GM18519 (cell line): ENCODE measurements around the gene HOXB9.

Experiments
- ATAC-seq: cut with Tn5 transposase; IDR thresholded peaks from one replicate; pipeline ENCODE4 v1.9.1; 2021; ENCODE audit warnings: mild to moderate bottlenecking, moderate library complexity; ENCODE audit not compliant: unreplicated experiment, low FRiP score

Gene HOXB9

DNA sequence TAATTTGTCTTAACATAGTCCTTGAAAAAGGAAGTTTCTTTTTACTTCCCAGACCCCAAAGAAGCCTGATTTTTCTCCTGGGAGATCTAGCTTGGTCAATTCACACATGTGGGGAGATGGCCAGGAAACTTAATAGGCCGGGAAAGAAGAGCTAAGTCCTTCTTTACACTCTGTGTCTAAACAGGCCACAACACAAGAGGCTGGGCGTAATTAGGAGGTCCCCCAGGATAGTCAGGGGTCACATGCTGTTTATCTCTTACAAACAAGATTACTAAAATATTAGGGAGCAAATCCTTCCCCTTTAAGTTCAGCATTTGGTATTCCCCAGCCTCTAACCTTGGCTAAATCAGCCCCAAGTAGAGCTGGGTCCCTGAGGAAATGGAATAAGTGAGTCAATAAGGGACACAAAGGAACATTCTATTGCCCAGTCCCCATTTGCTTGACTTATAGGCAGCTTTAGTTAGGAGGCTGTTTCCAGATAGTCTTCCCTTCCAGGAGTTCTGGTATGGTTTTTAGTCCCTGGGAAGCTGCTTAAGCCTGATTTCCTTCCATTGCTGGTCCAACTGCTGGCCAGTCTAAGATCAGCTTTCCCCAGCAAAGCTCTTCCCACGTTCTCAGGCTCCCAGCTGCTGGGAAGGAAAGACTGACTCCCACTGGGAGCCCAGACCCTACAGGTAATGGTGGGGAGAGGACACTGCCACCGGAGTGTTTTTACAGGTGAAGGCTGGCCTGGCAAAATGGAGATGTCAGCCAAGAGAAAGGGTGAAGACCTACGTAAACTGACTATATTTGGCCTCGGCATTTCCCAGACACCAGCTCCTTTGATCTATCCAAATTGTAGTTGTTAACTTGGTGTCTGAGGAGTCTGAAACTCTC, 14.1 kb upstream of the HOXB9 start:
- no peak for ATAC-seq

DNA sequence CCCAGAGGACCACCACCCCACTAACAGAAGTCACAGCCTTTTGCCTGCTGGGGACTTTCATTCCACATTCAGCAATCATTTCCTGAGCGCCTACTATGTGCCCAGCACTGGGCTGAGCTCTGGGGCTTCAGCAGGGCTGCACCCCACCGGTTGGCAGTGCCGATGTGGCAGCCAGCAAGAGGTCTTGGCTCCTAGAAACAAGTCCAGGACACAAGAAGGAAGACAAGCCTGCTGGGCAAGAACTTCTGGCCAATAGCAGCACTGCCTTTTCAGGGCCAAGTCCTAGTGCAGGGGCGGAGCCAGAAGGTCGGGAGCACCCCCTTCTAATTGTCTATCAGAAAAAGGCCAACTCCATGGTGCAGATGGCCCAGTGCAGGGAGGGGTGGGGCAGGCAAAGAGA, 13.0 kb upstream of the HOXB9 start:
- ATAC-seq = no peak

DNA sequence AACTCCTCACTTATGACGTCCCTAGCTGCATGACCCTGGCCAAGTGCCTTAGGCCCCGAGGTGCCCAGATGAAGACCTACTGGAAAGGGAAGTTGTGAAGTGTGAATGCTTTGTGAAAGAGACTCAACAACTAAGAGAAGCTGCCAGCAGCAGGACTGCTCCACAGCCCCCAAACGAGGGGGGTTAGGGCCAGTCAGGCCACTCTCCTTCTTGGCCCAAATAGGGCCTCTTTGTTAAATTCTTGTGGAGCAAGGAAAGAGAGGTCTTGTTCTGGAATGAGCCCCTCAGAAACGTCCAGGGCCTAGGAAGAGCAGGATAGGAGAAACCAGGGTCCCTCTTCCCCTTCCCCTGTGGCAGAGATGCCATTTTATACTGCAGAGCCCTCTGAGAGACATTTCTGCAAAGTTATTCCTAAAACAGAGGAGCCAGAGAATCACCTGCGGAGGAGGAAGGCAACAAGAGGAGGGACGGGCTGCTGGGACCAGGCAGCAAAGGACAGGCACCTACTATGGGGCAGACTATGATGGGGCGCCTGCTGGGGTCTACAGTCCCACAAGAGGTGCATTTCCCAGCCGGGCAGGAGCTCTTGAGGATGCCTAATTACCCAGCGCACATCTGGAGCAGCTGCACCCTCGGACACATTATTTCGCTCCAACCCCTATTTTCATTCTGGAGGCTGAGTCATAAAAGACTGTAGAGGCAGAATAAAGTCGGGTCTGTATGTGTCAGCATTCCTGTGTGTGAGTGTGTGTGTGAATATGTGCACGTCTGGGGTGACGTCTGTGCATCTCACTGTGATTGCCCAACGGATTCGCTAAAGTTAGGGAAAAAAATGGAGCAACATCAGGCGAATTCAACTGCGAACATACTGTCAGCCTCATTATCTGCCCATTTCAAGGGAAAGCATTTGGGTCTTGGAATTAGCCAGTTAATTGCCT, 11.4 kb upstream of the HOXB9 start:
- ATAC-seq = no peak

DNA sequence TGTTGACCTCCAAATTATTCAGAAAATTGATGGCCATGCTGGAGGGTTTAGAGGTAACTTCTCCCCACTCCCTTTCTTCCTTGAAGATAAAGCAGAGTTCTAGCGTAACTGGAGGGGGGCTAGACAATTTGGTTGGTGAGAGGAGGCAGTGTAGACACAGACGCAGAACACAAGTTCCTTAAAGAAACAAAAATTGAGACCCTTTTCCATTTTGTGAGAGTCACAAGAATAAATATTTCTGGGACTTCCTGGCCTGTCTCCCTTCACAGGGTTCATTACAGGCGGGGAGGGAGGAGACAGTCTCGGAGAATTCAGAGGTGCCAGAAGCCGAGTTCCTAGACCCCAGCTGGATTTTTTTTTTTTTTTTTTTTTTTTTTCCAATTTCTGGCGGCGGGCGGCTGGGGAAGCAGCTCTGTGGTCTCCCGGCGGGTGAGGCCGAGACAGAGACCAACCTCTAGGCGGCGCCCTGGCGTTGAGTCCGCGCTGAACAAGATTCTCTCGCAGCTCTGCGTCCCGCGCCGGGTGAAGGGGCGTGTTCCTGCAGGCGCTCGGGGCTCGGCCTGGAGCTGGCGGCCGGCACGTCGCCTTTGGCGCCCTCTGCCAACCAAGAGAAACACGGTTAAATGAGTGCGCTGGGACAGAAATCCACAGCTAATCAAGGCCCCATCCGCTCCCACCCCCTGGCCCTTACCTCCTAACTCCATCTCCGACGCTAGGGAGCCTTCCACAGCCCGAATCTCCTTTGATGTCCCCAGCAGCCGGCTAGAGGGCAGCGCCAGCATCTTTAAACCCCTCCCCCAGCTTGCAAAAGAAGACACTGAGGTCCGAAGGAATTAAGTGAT, 10.2 kb upstream of the HOXB9 start:
- no peak for ATAC-seq

DNA sequence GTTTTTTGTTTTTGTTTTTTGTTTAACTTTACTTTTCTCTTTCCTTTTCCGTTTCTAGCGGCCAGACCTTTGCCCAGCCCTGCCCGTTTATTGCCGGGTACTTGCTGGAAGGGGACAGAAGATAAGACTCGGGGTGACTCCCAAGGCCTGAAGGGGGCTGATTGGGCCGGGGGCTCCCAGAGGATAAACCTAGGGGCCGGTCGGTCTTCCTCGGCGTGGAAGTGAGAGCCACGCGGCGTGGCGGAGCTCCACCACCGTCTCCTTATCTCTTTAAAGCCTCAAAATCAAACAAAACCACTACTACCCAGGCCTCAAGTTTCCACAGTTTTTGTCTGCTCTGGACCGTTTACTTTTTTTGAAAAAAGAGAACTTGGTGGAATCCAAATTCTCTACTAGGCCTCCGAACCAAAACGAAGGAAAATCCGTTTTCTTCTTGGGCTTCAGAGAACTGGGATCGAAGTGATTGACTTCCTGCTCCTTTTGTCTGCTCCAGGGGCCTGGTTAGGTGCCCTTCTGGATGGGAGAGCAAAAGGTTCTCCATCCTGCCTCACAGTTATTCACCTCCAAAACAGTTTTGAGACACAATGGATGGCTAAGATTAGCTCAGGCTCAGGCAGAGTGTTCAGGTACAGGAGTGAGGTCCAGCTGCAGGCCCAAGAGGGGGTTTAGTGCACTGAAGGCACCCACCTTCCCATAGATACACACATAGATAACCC, 8.5 kb upstream of the HOXB9 start:
- no peak for ATAC-seq

DNA sequence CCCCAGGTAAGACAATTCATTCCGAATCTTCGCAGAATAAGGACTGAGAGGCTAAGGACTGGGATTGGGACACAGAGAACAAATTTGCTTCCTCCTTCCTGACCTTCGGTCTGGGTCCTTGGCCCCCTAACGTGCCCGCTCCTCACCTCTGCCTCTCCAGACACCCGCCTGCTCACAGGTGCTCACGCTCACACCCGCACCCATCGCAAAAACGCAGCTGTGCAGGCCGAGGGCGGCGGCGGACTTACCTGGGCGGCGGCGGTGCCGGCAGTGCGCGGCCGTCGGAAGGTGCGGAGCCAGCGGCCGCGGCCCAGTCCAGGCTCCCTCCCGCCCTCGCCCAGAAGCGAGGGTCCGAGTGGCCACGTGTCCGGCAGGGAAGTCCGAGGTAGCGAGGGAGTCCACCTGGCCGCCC, 7.1 kb upstream of the HOXB9 start:
- ATAC-seq = no peak

DNA sequence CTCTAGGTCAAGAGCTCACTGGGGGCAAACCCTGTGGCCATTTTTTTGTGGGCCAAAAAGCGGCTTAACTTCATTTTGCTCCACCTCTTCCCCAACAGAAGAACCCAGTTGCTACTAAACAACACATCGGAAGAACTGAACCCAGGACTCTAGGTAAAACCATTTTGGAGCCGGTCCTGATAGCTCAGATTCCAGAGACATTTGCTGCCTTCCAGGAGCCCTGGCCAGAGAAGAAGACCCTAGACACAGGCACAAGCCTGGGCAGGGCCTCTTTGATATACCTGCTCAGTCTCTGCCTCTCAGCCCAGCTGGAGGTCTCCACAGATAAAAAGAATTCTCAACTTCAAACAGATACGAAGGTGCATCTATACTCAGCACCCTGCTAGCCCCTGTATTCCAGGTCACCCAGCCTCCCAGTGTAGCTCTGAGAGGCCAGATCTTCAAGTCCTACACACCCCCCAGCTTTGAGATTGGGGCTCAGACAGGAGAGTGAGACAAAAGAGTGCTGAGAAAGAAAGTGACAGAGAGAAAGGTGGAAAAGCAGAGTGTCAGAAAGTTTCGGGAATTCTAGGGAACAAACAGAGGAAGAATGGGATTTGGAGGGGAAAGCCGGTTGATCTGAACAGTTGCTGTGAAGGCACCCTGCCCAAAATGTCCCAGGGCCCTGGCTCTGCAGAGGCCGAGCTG, 6.6 kb upstream of the HOXB9 start:
- ATAC-seq = no peak

DNA sequence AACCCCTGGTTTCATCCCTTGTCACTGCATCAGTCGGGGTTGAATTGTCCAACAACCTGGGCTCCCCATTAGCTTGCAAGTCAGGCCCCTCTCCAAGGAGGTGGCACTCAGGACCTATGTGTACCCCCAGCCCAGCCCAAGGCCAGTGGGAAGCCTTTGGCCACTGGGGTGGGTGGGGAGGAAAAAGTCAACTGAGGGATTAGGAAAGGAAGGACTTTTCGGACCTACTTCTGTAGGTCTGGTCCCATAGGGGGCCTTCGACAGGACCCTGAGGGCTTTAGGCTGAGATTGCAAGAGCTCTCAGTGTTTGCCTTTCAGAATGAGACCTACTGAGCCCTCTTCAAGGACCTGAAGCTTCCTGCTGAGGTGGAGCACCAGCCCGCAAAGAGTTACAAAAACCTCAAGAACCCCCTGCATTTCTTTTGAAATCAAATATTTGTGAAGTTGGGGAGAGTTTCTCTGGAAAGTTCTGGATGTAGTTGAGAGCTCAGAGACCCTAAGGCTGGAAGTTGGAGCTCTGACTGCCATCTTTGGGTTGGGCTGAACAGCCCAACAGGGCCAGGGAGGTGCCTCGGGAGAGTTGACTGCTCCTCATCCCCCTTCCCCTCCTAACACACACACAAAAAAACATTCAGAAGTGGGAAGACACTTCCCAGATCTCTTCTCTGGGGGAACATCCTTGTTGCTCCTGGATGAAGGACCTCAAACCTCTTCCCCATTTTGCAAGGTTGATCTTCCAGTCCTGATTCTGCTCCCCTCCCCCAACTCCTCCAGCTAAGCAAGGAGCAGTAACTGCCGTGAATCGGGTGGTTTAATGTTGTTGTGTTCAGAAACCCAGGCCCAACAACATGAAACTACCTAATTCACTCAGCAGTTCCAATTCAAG, 5.8 kb upstream of the HOXB9 start:
- no peak for ATAC-seq

DNA sequence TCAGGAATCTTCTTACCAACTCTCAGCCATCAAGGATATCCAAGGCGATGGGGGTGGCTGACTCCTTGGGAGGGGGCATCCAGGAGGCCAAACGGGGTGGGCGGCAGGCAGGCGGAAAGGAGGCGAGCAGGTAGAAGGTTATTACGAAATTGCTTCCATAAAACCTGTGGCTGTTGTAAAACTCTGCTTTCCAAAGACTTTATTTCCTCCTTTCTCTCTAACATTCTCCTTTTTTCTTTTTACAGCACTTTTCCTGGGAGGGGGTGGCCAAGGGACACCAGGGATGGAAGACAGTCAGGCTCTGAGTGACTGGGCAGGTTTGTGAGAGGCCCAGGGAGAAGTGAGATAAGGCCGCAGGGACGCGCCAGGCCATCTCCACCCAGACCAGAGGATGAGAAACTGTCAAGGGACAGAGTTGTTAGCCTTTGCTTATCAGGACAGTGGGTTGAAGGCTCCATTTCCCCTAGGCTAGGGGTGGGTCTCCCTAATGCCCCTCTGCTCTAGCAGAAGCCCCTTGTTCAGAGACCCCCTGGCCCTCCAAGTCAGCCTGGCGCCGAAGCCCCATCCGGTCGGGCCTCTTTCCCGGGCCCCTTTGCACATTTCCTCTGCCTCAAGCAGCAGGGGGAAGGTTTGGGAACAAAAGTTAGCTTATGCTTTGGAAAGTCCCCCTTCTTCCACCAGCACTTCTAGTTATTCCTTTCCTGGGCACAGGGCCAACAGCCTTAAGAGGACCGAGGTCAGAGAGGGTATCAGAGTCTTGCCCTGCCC, 5.0 kb upstream of the HOXB9 start:
- no peak for ATAC-seq

DNA sequence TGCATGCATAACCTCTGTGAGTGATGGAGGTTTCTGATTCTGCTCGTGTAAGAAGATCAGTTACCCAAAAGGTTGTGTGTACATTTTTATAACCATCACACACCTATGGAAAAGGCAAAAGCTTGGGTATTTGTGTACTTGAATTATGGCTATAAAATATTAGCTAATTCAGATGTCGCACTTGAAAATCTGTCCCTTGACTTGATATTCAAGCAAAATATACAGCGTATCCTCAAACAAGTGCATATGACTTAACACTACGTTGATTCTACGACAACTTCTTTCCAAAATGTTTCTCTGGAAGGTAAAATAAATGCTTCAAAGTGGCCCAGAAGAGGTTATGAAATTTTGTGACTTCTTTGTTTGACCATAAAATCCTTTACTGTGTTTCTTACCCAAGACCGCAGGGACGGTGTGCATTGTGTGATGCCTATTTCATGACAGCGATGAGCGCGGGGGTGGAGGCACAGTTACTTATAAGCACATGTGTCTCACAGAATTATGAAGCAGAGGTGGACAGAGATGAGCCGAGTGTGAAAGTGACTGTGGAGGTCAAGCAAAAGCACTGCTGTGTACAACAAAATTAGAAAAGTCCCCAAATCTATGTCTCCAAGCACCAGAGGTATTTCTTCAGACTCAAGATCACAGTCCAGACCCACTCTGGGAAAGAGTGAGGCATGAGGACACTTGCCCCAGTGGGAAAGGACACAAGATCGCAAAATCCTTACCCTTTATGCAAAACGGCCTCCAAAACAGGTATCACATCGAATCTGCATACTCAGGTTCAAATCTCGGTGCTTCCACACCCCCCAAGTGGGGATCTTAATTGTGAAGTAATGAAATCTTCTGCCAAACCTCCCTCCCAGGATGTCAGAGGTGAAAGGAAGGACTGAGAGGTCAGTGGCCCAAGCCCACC, 4.1 kb upstream of the HOXB9 start:
- ATAC-seq = no peak

DNA sequence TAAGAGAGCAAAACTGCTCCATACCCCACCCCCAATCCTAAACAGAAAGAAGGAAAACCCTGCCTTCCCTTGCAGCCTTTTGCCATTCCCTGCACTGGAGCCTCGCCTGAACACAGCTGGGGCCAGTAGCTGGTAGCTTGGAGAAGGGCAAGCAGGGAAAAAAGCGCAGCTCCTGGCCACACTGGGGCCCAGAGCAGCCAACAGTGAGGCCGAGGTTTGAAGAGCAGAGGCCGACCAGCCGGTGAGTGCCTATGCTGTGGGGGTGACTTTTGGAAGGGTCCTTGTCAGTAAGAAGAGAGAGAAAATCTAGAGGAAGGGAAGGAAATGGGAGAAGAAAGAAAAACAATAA, 3.2 kb upstream of the HOXB9 start:
- no peak for ATAC-seq

DNA sequence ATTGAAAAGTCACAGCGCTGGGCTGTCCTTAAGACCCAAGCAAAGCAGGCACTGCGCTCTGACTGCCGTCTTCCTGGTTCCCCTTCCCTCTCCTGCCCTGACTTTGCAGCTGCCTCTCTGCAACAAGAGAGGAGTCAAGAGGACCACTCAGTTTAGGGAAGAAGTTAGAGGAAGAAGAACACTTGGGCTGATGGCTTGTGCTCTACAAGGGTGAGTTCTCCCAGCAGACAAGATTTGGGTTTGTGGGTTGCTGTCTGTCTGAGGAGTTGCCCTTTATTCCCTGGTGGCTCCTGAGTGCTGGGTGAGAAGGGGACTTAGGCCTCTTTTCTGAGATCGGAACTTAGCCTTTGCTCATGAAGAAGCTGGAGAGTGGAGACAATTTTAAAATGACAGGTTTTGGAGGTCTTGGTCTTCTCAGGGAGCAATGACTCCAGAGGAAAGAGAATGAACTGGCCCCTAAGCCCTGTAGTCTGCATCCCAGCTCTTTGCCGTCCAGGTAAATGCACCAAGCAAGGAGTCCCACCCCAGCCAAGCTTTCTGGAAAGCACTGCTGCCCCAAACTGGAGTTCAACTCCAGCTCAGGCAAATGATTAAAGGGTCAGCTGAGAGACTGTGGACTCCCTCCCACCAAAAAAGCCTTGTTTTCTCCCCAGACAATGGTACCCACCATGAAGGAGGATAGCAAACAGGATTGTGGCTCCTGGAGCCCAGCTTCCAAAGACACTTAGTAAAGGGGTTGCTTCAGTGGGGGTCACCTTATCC, 2.7 kb upstream of the HOXB9 start:
- no peak for ATAC-seq

DNA sequence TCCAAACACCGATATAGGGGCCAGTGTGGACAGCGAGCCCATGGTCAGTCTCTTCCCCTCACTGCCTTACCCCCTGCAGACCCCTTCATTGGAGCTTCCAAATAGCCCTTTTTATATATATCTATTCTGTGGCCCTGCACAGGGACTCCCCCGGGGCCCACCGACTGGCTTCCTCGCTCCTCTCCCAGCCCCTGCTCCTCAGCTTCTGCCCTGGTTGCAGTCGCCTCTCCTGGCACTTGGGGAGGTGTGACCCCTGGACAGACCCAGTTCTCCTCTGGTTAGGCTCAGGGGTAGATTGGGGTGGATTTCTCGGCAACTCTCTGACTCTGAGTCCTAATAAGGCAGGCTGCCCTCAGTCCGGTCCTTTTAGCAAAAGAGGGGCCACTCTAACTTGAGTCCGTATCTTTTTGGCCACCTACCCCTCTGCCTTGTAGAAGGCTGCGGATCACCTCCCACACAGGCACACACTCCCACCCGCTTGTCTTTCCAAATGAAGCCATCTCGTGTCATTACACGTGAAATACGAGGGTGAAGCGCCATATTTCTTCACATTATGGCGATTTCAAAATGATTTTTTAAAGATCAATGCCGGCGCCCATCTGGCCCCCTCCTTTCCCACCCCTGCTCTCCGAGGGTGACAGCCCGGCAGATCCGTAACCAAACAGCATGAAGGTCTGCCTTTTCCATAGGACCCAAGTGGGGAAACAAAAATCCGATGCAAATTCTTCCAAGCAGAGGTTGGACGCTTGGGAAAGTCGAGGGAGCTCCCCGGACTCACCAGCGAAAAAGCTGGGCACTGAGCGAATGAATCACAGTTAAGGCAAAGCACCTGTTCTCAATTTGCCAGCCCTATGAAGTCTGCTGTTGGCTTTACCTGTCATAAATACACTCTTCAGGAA, 1.7 kb upstream of the HOXB9 start:
- no peak for ATAC-seq

DNA sequence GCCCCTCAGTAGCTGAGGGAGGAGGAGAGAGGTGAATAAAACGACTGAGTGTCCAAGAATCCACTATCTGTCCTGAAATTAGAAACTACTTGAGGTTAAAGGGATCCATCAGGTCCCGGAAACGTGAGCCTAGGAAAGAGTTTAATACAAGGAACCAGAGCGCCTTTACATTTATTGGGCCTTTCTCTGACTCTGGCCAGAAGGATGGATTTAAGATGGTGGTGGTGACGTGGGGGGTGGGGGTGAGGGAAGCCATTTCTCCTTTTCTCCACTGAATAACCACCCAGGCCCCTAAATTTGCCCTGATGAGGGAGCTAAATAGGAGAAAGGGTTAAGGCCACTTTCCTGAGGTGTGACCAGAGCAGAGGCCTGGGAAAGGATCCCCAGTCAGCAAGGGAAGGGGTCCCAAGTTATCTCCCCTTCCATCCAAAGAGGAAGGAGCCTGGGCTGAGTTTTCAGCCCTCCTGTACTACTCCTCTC, 1.0 kb upstream of the HOXB9 start:
- no peak for ATAC-seq
